Immature natural killer cell (primary cell): ENCODE measurements around the gene RNGTT. TPM values are rescaled to one million over a fixed set of nuclear protein-coding genes. Genes with fewer than 3 reads are reported as not detected.

Experiments used
- DNase-seq, 3 donors: peaks; one replicate each; pipeline ENCODE4 v3.0.0; 2022; ENCODE audit warnings: mixed read lengths in 1 of 3
- H3K27ac Mint-ChIP-seq, 6 donors: one replicate each; pipeline ENCODE4 v1.8.0; 2020; ENCODE audit warnings: mixed read lengths in 6 of 6, mild to moderate bottlenecking in 5 of 6, inconsistent platforms in 4 of 6, moderate library complexity in 3 of 6
- H3K27me3 Mint-ChIP-seq, 3 donors: one replicate each; pipeline ENCODE4 v1.8.0; 2020 to 2021; ENCODE audit warnings: low read depth in 3 of 3, mild to moderate bottlenecking in 3 of 3, mixed read lengths in 3 of 3, moderate library complexity in 3 of 3, inconsistent platforms in 1 of 3
- H3K36me3 Mint-ChIP-seq, 3 donors: one replicate each; pipeline ENCODE4 v1.8.0; 2020; ENCODE audit warnings: mixed read lengths in 3 of 3, inconsistent platforms in 2 of 3, mild to moderate bottlenecking in 2 of 3
- H3K4me1 Mint-ChIP-seq, 2 donors: one replicate each; pipeline ENCODE4 v1.8.0; 2020; ENCODE audit warnings: inconsistent platforms in 2 of 2, mild to moderate bottlenecking in 2 of 2, mixed read lengths in 2 of 2, moderate library complexity in 1 of 2
- H3K4me3 Mint-ChIP-seq, 5 donors: one replicate each; pipeline ENCODE4 v1.8.0; 2020; ENCODE audit warnings: mild to moderate bottlenecking in 5 of 5, mixed read lengths in 5 of 5, inconsistent platforms in 3 of 5, moderate library complexity in 3 of 5
- H3K9me3 Mint-ChIP-seq, 6 donors: one replicate each; pipeline ENCODE4 v1.8.0; 2020; ENCODE audit warnings: mild to moderate bottlenecking in 6 of 6, mixed read lengths in 6 of 6, inconsistent platforms in 4 of 6, moderate library complexity in 3 of 6
- polyA plus RNA-seq, 3 donors: library from polyadenylated mRNA; unstranded; fragments of 300-500 nt; fragmentation: Illumina TruSeq; gene quantifications; one replicate each; pipeline ENCODE4 v1.2.3, GENCODE V29; 2021

Gene RNGTT
- polyA plus RNA-seq, 3 donors from 2014 or later, result 11.9 to 22.3 (median 18.9) TPM

GRCh38 chr6:88671624-88672023 is 291.8 kb downstream of the RNGTT start:
- no peaks in the 10 kb centered on the region for H3K4me1 Mint-ChIP-seq
- DNase-seq, result no peak
- peaks cover 29 to 43% (median 34%) of the 10 kb centered on the region in 6 donors for H3K9me3 Mint-ChIP-seq
- peaks cover 0 to 2% (median 0%) of the 10 kb centered on the region in 3 donors for H3K27me3 Mint-ChIP-seq
- peak overlapping the region in 1 of 5 donors; percentile 0 for H3K4me3 Mint-ChIP-seq
- no peak overlapping the region for H3K27ac Mint-ChIP-seq
- peaks cover 52 to 75% (median 65%) of the 10 kb centered on the region in 3 donors for H3K36me3 Mint-ChIP-seq

DNA sequence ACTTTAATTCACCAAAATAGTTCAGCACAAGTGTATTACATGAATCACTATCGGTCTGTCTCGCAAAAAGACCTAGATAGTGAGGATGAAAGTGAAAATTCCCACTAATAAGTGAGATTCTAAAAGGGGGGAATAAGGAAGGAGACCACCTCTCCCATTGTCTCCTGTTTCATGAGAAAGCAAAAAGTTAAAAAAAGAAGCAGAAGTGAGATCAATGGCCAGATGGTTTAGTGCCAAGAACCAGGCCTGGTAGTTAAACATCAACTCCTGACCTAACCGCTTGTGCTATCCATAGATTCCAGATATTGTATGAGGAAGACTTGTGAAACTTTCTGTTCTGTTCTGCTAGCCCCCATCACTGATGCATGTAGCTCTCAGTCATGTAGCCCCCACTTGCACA is 293.0 kb downstream of the RNGTT start:
- no peak overlapping the region for H3K4me3 Mint-ChIP-seq
- H3K9me3 Mint-ChIP-seq, result peaks cover 29 to 43% (median 34%) of the 10 kb centered on the region in 6 donors

GRCh38 chr6:88669475-88669874 is 293.9 kb downstream of the RNGTT start:
- peaks cover 47 to 77% (median 75%) of the 10 kb centered on the region in 3 donors for H3K36me3 Mint-ChIP-seq
- H3K9me3 Mint-ChIP-seq, result peaks cover 30 to 43% (median 34%) of the 10 kb centered on the region in 6 donors
- H3K4me3 Mint-ChIP-seq, result no peak overlapping the region
- DNase-seq, result no peak
- H3K27ac Mint-ChIP-seq, result no peak overlapping the region
- H3K27me3 Mint-ChIP-seq, result peaks cover 0 to 2% (median 1%) of the 10 kb centered on the region in 3 donors
- no peaks in the 10 kb centered on the region for H3K4me1 Mint-ChIP-seq

More for the DNA sequence above, 293.0 kb downstream of the RNGTT start:
- Mint-ChIP-seq H3K4me1 (no peaks in the 10 kb centered on the region), H3K36me3 (peaks cover 47 to 73% (median 71%) of the 10 kb centered on the region in 3 donors), H3K27me3 (peaks cover 0 to 2% (median 1%) of the 10 kb centered on the region in 3 donors), H3K27ac (no peak overlapping the region)
- peak in 1 of 3 donors; percentile 14 for DNase-seq

DNA sequence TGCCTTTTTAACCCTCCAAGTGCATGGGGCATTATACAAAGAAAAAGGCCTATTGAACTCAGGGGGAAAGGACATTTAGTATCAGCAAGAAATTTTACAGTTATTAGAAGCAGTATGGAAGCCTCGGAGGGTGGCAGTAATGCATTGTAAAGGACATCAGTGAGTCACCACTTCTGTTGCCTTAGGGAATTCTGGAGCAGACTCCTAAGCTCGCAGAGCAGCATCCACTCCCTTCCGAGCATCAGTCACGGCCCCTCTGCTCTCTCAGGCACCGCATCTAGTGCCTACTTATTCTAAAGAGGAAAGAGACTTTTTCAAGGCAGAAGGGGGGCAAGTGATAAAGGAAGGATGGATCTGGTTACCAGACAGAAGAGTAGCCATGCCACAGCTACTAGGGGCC is 296.5 kb downstream of the RNGTT start:
- peaks cover 44 to 76% (median 72%) of the 10 kb centered on the region in 3 donors for H3K36me3 Mint-ChIP-seq
- no peak overlapping the region for H3K27ac Mint-ChIP-seq
- no peak overlapping the region for H3K4me3 Mint-ChIP-seq
- DNase-seq, result no peak
- peaks cover 0 to 2% (median 1%) of the 10 kb centered on the region in 3 donors for H3K27me3 Mint-ChIP-seq
- peaks cover 40 to 51% (median 41%) of the 10 kb centered on the region in 6 donors for H3K9me3 Mint-ChIP-seq
- peaks cover 16 to 18% of the 10 kb centered on the region in 2 donors for H3K4me1 Mint-ChIP-seq

DNA sequence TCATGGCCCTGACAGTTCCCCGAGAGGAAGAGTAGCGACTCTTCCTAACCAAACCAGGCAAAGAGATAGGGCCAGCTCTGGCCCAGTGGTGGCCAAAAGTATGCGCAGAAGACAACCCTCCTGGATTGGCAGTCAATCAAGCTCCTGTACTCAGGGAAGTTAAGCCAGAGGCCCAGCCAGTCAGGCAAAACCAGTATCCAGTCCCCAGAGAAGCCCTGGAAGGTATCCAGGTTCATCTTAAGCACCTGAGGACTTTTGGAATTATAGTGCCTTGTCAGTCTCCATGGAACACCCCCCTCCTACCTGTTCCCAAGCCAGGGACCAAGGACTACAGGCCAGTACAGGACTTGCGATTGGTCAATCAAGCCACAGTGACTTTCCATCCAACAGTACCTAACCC is 298.3 kb downstream of the RNGTT start:
- H3K36me3 Mint-ChIP-seq, result peaks cover 42 to 76% (median 70%) of the 10 kb centered on the region in 3 donors
- no peak overlapping the region for H3K27ac Mint-ChIP-seq
- peaks cover 0 to 8% (median 2%) of the 10 kb centered on the region in 3 donors for H3K27me3 Mint-ChIP-seq
- DNase-seq, result no peak
- no peak overlapping the region for H3K4me3 Mint-ChIP-seq
- H3K9me3 Mint-ChIP-seq, result peaks cover 27 to 50% (median 40%) of the 10 kb centered on the region in 6 donors
- H3K4me1 Mint-ChIP-seq, result peaks cover 16 to 27% of the 10 kb centered on the region in 2 donors

- Mint-ChIP-seq H3K27me3 (peaks cover 0 to 8% (median 2%) of the 10 kb centered on the region in 3 donors), H3K9me3 (peaks cover 23 to 48% (median 40%) of the 10 kb centered on the region in 6 donors), H3K4me1 (peaks cover 16 to 29% of the 10 kb centered on the region in 2 donors), H3K36me3 (peaks cover 46 to 80% (median 68%) of the 10 kb centered on the region in 3 donors), H3K27ac (no peak overlapping the region), H3K4me3 (no peak overlapping the region)
- DNase-seq, result no peak
Measured at GRCh38 chr6:88663801-88664200, 299.6 kb downstream of the RNGTT start.

DNA sequence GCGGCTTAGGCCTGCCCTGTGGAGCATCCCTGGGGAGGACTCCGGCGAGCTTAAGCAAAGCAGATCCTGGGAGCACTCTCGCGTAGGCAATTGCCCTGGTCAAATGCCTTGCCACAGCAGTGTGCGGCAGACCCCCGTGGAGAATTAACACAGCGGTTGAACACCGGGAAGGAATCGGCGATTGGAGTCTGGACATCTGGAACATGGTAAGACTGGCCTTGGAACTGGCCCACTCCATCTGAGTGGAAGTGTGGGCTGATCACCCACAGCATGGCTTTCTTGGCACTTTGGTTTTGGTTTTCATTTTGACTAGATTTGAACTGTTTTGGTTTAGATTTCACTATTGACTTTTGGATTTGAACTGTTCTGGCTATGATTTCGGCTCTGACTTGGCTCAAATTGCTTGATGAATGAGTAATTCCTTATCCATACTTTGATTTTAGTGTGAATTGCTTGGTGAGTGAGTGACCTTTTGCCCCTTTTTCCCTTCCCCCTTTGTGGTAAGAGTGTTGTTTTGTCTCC is 300.7 kb downstream of the RNGTT start:
- Mint-ChIP-seq H3K4me1 (peaks cover 16 to 29% of the 10 kb centered on the region in 2 donors), H3K9me3 (peaks cover 28 to 48% (median 41%) of the 10 kb centered on the region in 6 donors), H3K36me3 (peaks cover 49 to 84% (median 66%) of the 10 kb centered on the region in 3 donors), H3K27ac (peak overlapping the region in 3 of 6 donors; percentile 7 to 14 (median 9)), H3K27me3 (peaks cover 0 to 8% (median 2%) of the 10 kb centered on the region in 3 donors), H3K4me3 (peak overlapping the region in 1 of 5 donors; percentile 1)
- DNase-seq, result no peak

DNA sequence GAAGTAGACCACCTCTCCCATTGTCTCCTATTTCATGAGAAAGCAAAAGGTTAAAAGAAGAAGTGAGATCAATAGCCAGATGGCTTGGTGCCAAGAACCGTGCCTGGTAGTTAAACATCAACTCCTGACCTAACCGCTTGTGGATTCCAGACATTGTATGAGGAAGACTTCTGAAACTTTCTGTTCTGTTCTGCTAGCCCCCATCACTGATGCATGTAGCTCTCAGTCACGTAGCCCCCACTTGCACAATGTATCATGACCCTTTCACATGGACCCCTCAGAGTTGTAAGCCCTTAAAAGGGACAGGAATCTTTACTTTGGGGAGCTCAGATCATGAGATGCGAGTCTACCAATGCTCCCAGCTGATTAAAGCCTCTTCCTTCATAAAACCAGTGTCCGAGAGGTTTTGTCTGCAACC is 301.2 kb downstream of the RNGTT start:
- Mint-ChIP-seq H3K4me3 (no peak overlapping the region), H3K9me3 (peaks cover 30 to 53% (median 41%) of the 10 kb centered on the region in 6 donors), H3K4me1 (peaks cover 16 to 29% of the 10 kb centered on the region in 2 donors), H3K27me3 (peaks cover 0 to 8% (median 2%) of the 10 kb centered on the region in 3 donors), H3K27ac (no peak overlapping the region), H3K36me3 (peaks cover 48 to 86% (median 66%) of the 10 kb centered on the region in 3 donors)
- DNase-seq, result no peak

DNA sequence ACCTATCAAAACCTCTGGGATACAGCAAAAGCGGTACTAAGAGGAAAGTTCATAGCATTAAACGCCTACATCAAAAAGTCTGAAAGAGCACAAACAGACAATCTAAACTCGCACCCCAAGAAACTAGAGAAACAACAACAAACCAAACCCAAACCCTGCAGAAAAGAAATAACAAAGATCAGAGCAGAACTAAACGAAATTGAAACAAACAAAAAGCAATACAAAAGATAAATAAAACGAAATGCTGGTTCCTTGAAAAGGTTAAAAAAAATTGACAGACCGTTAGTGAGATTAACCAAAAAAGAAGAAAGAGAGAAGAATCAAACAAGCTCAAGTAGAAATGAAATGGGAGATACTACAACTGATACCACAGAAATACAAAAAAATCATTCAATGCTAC is 302.3 kb downstream of the RNGTT start:
- Mint-ChIP-seq H3K4me1 (peaks cover 16 to 29% of the 10 kb centered on the region in 2 donors), H3K27ac (no peak overlapping the region), H3K4me3 (no peak overlapping the region), H3K27me3 (peaks cover 0 to 7% (median 2%) of the 10 kb centered on the region in 3 donors), H3K9me3 (peaks cover 30 to 54% (median 41%) of the 10 kb centered on the region in 6 donors), H3K36me3 (peaks cover 46 to 81% (median 65%) of the 10 kb centered on the region in 3 donors)
- no peak for DNase-seq

DNA sequence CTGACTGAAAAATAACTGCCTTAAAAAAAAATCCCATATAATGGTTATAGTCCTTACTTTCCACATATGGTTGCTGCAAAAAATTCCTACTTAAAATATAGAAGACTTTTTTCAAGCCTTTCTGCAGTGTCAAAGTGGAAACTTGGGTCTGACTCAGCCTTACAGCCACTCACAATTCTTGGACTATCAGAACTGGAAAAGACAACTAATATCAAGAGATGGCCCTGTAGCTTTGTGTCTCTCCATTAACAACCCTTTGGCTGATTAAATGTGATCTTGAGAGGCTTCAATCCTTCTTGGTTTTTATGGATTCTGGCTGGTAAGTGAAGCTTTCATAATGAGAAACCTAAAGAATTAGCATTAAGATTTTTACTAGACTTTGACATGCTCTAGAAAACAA is 307.8 kb downstream of the RNGTT start:
- Mint-ChIP-seq H3K9me3 (peaks cover 14 to 33% (median 16%) of the 10 kb centered on the region in 6 donors), H3K4me1 (peaks cover 3 to 19% of the 10 kb centered on the region in 2 donors), H3K4me3 (no peak overlapping the region), H3K36me3 (peaks cover 25 to 36% (median 34%) of the 10 kb centered on the region in 3 donors), H3K27me3 (peaks cover 0 to 5% (median 2%) of the 10 kb centered on the region in 3 donors), H3K27ac (no peak overlapping the region)
- no peak for DNase-seq

GRCh38 chr6:88653936-88654335 is 309.5 kb downstream of the RNGTT start:
- Mint-ChIP-seq H3K9me3 (peaks cover 2 to 17% (median 7%) of the 10 kb centered on the region in 6 donors), H3K27me3 (peaks cover 0 to 2% (median 0%) of the 10 kb centered on the region in 3 donors), H3K4me3 (no peak overlapping the region), H3K36me3 (peaks cover 11 to 23% (median 21%) of the 10 kb centered on the region in 3 donors), H3K27ac (no peak overlapping the region), H3K4me1 (peaks cover 3 to 17% of the 10 kb centered on the region in 2 donors)
- no peak for DNase-seq

- Mint-ChIP-seq H3K27me3 (no peaks in the 10 kb centered on the region), H3K4me3 (no peak overlapping the region), H3K9me3 (peaks cover 0 to 4% (median 0%) of the 10 kb centered on the region in 6 donors), H3K36me3 (peaks cover 0 to 4% (median 2%) of the 10 kb centered on the region in 3 donors), H3K27ac (no peak overlapping the region), H3K4me1 (peaks cover 8 to 17% of the 10 kb centered on the region in 2 donors)
- DNase-seq, result no peak
Measured at GRCh38 chr6:88651400-88651799, 312.0 kb downstream of the RNGTT start.

GRCh38 chr6:88650979-88651378 is 312.4 kb downstream of the RNGTT start:
- no peak for DNase-seq
- Mint-ChIP-seq H3K4me3 (no peak overlapping the region), H3K9me3 (peaks cover 0 to 4% (median 0%) of the 10 kb centered on the region in 6 donors), H3K36me3 (peaks cover 0 to 4% (median 0%) of the 10 kb centered on the region in 3 donors), H3K4me1 (peaks cover 8 to 17% of the 10 kb centered on the region in 2 donors), H3K27ac (no peak overlapping the region), H3K27me3 (no peaks in the 10 kb centered on the region)

DNA sequence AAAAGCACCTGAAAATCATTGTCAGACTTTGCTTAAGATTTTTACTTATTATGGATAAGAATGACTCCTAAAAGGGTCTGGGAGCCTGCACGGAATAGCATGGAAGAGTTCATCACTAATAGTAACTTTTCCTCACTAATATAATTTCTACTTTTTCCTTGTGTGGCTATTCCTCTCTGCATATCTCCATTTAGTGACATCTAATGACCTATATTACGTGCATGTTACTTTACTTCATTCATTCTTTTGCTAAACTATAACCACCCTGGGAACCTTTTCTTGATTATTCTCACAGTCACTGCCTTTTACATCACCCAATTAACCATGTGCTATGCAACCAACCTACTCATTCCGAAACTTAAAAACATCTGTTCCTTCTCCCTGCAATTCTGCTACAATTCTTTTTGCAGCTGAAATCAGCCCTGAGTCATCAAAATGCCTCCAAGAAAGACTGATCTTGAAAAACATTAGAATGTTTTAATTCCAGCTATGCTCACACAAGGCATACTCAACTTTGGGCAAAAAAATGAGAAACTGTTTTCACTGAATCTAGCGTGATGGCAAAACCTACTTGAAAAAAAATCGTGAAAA is 313.3 kb downstream of the RNGTT start:
- Mint-ChIP-seq H3K4me1 (peaks cover 8 to 17% of the 10 kb centered on the region in 2 donors), H3K27ac (no peak overlapping the region), H3K27me3 (no peaks in the 10 kb centered on the region), H3K4me3 (no peak overlapping the region), H3K9me3 (peaks cover 0 to 4% (median 0%) of the 10 kb centered on the region in 6 donors), H3K36me3 (peaks cover 0 to 4% (median 0%) of the 10 kb centered on the region in 3 donors)
- no peak for DNase-seq
